HG02973 (cell line): ENCODE results near the gene TNFAIP2.

Experiments used
- ATAC-seq: cut with Tn5 transposase; IDR thresholded peaks from one replicate; pipeline ENCODE4 v1.9.1; 2021; ENCODE audit warnings: moderate library complexity; ENCODE audit not compliant: unreplicated experiment

The TNFAIP2 gene

GRCh38 chr14:103179094-103179493, 55.8 kb downstream of the TNFAIP2 start:
- ATAC-seq, result no peak

- ATAC-seq, result no peak
Observed at GRCh38 chr14:103180331-103180730, 57.1 kb downstream of the TNFAIP2 start.

GRCh38 chr14:103184046-103184445, 60.8 kb downstream of the TNFAIP2 start:
- ATAC-seq, result no peak

GRCh38 chr14:103185051-103186029, 62.1 kb downstream of the TNFAIP2 start:
- no peak for ATAC-seq

- no peak for ATAC-seq
Observed at GRCh38 chr14:103186241-103186822, 63.1 kb downstream of the TNFAIP2 start.
